Measurements from ENCODE around the gene SIL1. TPM values are rescaled to one million over a fixed set of nuclear protein-coding genes. Genes with fewer than 3 reads are reported as not detected.
A peak's percentile ranks its signal among the peaks of the same experiment; 100 is the strongest.

The SIL1 gene
- total RNA-seq (2021) (18.7 and 22.0 TPM in 2 replicates), Bru-seq, nascent RNA (percentile 62 among the genes with signal in this experiment), BruChase-seq, experiment 1, labeled RNA remaining after a 2-hour chase (percentile 53 among the genes with signal in this experiment), BruChase-seq, experiment 2, labeled RNA remaining after a 6-hour chase (percentile 61 among the genes with signal in this experiment)
- long read RNA-seq, transcript SIL1-202 (10 exons, 1,923 nt), result major isoform, 36 of 134 reads
- long read RNA-seq, partial matches to known transcripts, result 2 of 134 reads
- long read RNA-seq, other reads (novel, unspliced or antisense), result 96 of 134 reads

DNA sequence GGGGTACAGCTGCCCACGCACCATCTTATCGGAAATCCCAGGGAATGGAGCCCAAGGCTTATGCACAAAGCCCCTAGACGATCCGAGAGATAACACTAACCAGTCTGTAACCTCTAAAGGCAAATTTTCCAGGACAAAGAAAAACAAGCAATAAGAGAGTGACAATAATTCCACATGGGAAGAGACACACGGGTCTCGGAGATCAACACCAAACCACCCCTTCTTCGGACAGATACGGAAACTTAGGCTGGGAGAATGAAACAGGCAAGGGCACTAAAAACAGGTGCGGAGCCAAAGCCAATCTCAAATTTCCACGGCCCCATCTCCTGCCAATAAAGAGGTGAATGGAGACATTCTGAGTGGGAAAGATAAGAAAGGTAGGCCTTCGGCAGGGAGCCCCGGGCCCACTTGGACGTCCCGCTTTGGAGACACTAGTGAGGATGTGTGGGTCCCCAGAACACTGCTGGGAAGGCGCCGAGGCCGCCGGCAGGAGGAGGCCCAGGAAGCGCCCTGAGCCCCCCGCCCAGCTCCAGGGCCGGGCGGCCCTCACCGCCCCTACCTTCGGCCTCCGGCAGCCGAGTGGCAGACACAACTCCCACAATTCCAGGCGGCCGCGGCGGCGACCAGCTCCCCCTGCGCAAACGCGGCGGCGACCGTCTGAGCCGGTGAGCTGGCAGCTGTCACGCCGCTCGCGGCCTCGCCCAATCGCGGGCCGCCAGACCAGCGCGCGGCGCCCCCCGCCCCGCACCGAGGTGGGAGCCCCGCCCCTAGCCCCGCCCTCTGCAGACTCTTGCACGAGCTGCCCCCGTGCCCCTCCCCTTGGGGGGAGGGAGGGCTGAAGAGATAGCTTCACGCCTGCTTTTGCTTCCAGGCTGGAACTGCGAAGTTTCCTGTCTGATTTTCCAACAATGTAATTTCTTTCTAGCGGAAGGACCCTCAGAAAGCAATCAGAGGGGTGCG, at the start of gene SIL1:
Gene SIL1 (minus strand): TSS at position 659 of the 960 bp plus-strand sequence. CDS start 70,525 bp downstream, outside the sequence.
- peak within 1 kb of the TSS; percentile 71 for H3K4me3 ChIP-seq (ENCODE audit: low read depth, low read length, poor library complexity, severe bottlenecking)
- peak; percentile 98 for DNase-seq (ENCODE audit: low spot score)
- intact Hi-C loops (cut with micrococcal nuclease; ENCODE audit: unreplicated experiment), result no loop called here
- TF ChIP-seq, protein P1, sequence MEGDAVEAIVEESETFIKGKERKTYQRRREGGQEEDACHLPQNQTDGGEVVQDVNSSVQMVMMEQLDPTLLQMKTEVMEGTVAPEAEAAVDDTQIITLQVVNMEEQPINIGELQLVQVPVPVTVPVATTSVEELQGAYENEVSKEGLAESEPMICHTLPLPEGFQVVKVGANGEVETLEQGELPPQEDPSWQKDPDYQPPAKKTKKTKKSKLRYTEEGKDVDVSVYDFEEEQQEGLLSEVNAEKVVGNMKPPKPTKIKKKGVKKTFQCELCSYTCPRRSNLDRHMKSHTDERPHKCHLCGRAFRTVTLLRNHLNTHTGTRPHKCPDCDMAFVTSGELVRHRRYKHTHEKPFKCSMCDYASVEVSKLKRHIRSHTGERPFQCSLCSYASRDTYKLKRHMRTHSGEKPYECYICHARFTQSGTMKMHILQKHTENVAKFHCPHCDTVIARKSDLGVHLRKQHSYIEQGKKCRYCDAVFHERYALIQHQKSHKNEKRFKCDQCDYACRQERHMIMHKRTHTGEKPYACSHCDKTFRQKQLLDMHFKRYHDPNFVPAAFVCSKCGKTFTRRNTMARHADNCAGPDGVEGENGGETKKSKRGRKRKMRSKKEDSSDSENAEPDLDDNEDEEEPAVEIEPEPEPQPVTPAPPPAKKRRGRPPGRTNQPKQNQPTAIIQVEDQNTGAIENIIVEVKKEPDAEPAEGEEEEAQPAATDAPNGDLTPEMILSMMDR (conservative IDR thresholded peaks at IDR 0.05; ENCODE audit: low read depth, low read length), result no peak
- TF ChIP-seq EZH2 (IDR thresholded peaks at IDR 0.05; ENCODE audit: borderline replicate concordance, low read depth, low read length, poor library complexity, severe bottlenecking), result no peak
- no peaks in the 10 kb centered on the region for H3K36me3 ChIP-seq (ENCODE audit: insufficient read depth, low read length, poor library complexity, severe bottlenecking)
- BruUV-seq (replicated peaks), result TSS peak; percentile 86
- peak within 1 kb of the TSS; percentile 90 for H3K27ac ChIP-seq (ENCODE audit: low read depth, low read length, poor library complexity, severe bottlenecking)
- CTCF ChIA-PET, result interaction anchor here (0.6 kb wide), 1 partner anchor 64 kb away, joined by 3 read pairs; no protein-coding TSS in a partner anchor
- no peaks in the 10 kb centered on the region for H3K27me3 ChIP-seq (replicated peaks; ENCODE audit: insufficient read depth, low read depth, low read length, poor library complexity)
- POLR2A ChIA-PET (ENCODE audit: low non-redundant PET), result interaction anchor here (0.6 kb wide), 1 partner anchor 316 kb away, joined by 15 read pairs; no protein-coding TSS in a partner anchor
- no peaks in the 10 kb centered on the region for H3K4me1 ChIP-seq (ENCODE audit: insufficient read depth, low read length, poor library complexity, severe bottlenecking)
- no peaks in the 10 kb centered on the region for H3K9me3 ChIP-seq (ENCODE audit: low read depth, low read length, poor library complexity, severe bottlenecking)

DNA sequence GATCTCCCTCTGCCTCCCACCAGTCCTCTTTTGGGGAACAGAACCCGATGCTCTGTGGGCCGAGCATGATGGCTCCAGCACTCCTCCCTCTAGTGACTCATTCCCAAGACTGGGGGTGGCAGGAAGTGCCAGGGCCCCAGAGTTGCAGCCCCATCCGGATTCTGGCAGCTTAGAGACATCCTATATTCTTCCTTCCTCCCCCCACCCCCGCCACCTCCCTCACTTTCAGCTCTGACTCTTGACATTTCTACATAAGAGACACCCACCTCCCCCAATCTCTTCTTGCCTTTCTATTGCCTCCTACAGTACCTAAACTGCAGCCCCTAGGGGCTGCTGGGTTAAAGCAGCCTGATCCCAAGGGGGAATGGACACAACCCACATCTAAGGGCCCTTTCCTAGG, 48.2 kb upstream of the SIL1 start:
- peaks cover 19% of the 10 kb centered on the region for H3K4me1 ChIP-seq (ENCODE audit: insufficient read depth, low read length, poor library complexity, severe bottlenecking)
- DNase-seq (ENCODE audit: low spot score), result peak; percentile 81
- CTCF ChIA-PET, result no interaction called here
- H3K9me3 ChIP-seq (ENCODE audit: low read depth, low read length, poor library complexity, severe bottlenecking), result peaks cover 3% of the 10 kb centered on the region
- H3K27me3 ChIP-seq (replicated peaks; ENCODE audit: insufficient read depth, low read depth, low read length, poor library complexity), result no peaks in the 10 kb centered on the region
- POLR2A ChIA-PET (ENCODE audit: low non-redundant PET), result interaction anchor here (0.6 kb wide), 1 partner anchor 176 kb away, joined by 10 read pairs; no protein-coding TSS in a partner anchor
- no TSS peak for BruUV-seq (replicated peaks)
- intact Hi-C loops (cut with micrococcal nuclease; ENCODE audit: unreplicated experiment), result no loop called here
- H3K27ac ChIP-seq (ENCODE audit: low read depth, low read length, poor library complexity, severe bottlenecking), result peak overlapping the region; percentile 15
- H3K36me3 ChIP-seq (ENCODE audit: insufficient read depth, low read length, poor library complexity, severe bottlenecking), result no peaks in the 10 kb centered on the region
- no peak overlapping the region for H3K4me3 ChIP-seq (ENCODE audit: low read depth, low read length, poor library complexity, severe bottlenecking)
- no peak for TF ChIP-seq EZH2 (IDR thresholded peaks at IDR 0.05; ENCODE audit: borderline replicate concordance, low read depth, low read length, poor library complexity, severe bottlenecking)
- TF ChIP-seq, protein P1 (conservative IDR thresholded peaks at IDR 0.05; ENCODE audit: low read depth, low read length), result no peak

DNA sequence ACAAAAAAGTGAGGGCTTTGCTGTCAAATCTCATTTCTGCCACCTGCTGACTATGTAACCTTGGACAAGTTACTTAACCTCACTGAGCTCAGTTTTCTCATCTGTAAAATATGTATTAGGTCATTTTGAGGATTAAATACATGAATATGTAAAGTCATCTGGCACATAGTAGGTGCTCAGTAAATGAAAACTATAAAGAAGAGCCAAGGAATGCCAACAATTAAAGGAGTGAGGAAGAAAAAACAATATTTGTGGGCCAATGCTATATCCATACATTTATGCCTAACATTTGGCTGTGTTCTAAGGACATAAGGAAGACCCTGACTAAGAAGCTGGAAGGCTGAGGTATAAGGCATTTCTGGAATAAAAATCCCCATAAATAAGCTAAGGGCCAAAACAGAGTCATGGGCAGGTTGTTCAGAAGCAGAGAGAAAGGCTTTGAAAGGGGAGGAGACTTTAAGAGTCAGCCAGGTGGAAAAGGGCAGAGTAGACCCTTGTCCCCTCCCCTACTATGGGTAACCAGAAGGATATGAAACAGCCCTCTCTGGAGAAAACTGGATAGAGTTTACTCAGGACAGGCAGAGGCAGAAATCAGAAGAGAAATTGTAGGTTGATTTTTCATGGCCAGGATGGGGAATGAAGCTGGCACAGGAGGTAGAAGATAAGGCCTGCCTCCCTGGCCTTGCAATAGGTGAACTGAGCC, 47.6 kb upstream of the SIL1 start:
- peaks cover 3% of the 10 kb centered on the region for H3K9me3 ChIP-seq (ENCODE audit: low read depth, low read length, poor library complexity, severe bottlenecking)
- H3K27me3 ChIP-seq (replicated peaks; ENCODE audit: insufficient read depth, low read depth, low read length, poor library complexity), result no peaks in the 10 kb centered on the region
- POLR2A ChIA-PET (ENCODE audit: low non-redundant PET), result interaction anchor here (0.6 kb wide), 1 partner anchor 175 kb away, joined by 10 read pairs; no protein-coding TSS in a partner anchor
- no peak overlapping the region for H3K4me3 ChIP-seq (ENCODE audit: low read depth, low read length, poor library complexity, severe bottlenecking)
- DNase-seq (ENCODE audit: low spot score), result no peak
- peaks cover 19% of the 10 kb centered on the region for H3K4me1 ChIP-seq (ENCODE audit: insufficient read depth, low read length, poor library complexity, severe bottlenecking)
- TF ChIP-seq, protein P1 (conservative IDR thresholded peaks at IDR 0.05; ENCODE audit: low read depth, low read length), result no peak
- TF ChIP-seq EZH2 (IDR thresholded peaks at IDR 0.05; ENCODE audit: borderline replicate concordance, low read depth, low read length, poor library complexity, severe bottlenecking), result no peak
- H3K36me3 ChIP-seq (ENCODE audit: insufficient read depth, low read length, poor library complexity, severe bottlenecking), result no peaks in the 10 kb centered on the region
- BruUV-seq (replicated peaks), result TSS peak; percentile 86
- CTCF ChIA-PET, result no interaction called here
- H3K27ac ChIP-seq (ENCODE audit: low read depth, low read length, poor library complexity, severe bottlenecking), result peak overlapping the region; percentile 15
- intact Hi-C loops (cut with micrococcal nuclease; ENCODE audit: unreplicated experiment), result no loop called here
